GM18909 (cell line): ENCODE data around the gene RNF152.
A peak's percentile ranks its signal among the peaks of the same experiment; 100 is the strongest.

Source experiments
- ATAC-seq: cut with Tn5 transposase; IDR thresholded peaks from one replicate; pipeline ENCODE4 v1.9.1; 2021; ENCODE audit warnings: mild to moderate bottlenecking; ENCODE audit not compliant: unreplicated experiment, poor library complexity

Gene RNF152, protein sequence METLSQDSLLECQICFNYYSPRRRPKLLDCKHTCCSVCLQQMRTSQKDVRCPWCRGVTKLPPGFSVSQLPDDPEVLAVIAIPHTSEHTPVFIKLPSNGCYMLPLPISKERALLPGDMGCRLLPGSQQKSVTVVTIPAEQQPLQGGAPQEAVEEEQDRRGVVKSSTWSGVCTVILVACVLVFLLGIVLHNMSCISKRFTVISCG

DNA sequence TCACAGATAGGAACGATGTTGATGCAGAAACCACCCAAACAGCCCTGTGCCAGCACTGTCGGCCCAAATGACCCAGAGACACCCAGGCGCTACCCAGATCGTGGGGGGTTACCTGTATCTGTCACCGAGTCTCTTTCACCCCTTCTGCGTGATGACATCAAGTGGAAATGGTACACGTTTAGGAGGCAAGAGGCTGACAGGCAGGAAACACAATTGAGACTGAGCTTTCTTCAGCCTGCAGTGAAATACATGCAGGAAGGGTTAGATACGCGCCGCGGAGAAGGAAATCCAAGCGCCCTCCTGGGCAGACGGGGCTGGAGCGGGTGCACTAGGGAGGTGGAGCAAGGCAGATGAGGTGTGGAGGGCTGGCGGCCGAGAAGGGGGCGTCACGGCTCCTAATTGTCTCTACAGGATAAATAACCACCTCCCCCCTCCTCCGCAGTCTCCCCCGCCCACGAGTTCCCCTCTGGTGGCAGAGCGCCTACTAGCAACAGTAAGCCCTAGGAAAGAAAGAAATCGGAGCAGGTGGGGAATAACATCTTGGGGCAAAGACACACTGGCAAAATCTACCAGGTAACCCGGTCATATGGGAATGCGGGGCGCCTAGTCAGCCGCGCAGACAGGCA is at the start of gene RNF152:
TSS of gene RNF152 (minus strand) at position 325 of the 626 bp plus-strand sequence. CDS start 76,544 bp downstream, outside the sequence.
- ATAC-seq, result no peak

DNA sequence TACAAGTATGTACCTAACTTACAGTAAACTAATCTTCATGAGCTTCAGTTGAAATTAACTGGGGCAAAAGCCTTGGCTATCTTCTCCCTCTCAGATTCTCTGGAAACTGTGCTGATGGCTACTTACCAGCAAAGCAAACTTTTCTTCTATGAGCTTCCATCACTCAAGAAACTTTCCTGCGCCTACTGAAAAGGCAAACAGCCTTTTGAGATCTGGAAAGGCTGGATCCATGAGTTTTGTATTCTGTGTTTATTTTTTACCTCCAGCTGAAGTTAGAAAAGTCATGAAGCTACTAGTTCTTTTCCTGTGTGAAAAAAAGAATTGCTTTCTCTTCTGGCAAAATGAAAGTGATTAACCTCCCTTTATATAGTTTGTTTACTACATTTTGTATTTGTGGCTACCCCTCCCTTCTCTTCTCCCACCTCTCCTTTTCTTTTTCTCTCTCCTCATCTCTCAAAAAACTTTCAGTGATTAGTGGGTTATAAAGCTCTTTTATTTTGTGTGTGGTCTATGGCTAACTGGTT is 49.2 kb upstream of the RNF152 start:
- ATAC-seq, result no peak

DNA sequence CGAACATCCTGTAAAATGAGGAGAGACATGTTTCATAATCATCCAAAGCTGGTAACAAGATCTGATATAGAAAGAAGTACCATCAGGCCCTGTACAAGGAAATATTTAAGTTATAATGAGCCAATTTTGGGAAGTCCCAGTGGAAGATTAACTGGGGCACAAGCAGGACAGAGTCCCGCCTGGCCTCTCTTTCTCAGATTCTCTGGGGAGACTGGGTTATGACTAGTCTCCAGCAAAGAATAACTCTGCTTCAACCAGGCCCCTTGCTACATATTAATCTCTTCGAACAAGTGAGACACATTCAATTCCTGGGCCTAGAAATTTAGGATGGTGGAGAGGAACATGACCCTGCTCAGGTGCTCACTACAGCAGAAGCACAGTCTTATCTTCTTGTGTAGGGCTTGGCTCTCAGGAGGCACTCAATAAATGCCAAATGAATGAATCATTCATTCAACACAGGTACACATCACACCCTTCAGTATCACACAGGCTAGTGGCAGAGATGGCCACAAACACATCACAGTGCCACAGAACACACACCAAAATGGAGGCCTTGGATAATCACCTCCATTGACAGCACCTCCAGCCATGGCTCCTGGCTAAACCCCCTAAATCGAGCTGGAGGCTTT is 46.4 kb upstream of the RNF152 start:
- ATAC-seq, result peak; percentile 85

DNA sequence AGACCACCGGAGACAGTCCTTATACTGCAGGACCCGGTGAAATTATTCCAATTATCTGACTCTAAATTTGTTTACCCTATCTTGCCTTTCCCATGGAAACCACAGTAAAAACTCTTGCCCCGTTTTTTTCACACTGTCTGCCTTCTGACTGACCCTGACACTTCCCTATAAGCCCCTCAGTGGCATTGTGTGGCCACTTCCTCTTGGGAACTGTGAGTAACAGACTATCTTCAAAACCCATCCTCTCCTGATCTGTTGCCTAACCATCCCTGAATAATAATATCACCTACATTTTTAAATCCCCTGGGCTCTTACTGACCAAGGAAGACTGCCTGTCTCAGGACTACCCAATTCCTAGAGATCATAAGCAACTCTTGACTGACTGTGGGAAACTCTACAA is 42.6 kb upstream of the RNF152 start:
- ATAC-seq, result no peak

DNA sequence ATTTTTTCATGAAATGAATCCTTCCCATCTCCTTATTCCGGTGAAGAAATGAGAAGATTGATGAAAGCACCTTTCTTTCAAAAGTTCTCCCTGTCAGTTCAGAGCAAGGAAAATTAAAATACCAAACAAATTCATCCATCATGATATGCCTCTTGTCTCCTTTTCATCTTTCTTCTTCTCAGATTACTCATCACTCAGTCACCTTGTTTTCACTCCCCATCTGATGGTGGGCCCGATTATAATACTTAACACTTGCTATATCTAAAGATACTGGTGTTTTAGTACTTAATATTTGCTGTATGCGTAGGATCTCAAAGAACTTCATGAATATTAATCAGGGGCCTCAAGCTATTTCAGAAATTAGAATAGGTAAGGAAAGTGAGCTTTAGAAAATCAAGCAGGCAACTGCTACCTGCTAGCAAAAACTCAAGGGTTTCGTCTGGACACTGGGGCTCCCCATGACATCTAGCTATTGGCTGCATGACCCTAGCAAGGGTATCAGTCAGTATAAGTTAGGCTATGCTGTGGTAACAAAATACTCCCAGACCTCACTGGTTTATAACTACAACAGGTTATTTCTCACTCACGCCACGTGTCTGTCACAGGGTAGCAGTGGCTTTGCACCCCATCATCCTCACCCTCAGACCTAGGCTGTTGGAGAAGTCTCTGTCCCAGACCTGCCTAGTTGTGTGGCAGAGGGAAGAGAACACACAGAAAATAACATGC is 39.0 kb upstream of the RNF152 start:
- no peak for ATAC-seq

DNA sequence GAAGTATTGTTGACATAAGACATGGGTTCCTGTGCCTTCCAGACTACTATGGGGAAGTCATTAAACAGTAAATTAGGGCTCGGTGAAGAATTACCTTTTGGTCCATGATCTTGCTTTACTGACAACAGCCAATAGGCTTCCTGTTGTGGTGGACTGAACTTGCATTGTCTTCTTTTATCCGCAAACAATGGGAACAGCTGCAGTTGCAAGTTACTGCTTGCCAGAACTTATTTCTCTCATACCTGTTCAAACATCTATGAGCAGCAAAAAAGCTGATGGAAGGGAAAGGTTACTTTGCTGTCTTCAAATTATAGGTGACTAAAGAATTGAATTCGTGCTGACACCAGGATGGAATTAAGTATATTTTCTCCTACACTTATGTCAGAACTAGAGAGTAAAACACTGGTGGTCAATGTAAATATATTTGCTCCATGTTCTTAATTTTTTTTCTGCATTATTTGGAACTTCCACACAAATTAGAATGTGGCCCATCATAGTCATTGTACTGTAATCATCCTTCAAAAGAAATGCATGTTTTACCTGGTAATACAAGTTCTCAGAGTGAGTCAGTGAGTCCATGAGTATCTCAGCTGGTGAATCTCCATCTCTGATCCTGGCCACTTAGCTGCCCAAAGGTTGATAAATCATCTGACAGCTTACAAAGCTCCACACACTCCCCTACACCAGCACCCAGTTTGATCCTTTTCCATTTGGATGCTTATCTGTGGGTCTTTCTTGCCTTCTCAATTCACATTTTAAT is 37.3 kb upstream of the RNF152 start:
- ATAC-seq, result no peak

DNA sequence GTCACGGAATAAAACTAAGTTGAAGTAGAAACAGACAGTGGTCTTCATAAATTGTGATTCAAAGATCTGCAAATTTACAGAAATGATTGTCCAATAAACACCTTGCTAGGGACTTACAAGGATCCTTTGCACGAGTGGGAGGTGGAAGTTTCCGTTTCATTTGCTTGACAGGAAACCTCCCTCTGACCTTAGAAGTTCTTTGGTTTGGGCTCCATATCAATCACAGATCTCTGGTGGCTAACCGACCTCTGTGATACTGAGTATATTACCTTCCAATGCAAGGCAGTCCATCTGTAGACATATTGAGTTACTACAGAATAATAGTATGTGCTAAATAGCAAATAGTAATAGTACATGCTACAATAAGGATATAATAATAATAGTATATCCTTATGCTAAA is 33.7 kb upstream of the RNF152 start:
- ATAC-seq, result no peak

DNA sequence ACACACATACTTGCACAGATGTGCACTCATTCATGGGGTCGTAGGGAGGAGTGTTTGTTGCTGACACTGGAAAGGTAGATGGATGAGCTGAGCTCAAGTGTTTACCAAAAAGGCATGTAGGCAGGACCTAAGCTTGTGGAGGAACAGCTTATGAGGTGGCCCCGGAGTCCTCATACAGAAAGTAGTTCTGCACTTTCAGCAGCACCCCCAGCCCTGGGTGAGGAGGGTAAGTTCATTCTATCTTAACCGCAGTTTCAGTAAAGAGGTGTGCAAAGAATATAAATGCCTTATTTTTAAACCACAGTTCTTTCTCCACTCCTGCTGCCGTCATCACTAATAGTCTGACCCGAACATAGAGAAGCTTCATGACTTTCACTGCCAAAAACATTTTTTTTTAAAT is 31.7 kb upstream of the RNF152 start:
- ATAC-seq, result no peak

DNA sequence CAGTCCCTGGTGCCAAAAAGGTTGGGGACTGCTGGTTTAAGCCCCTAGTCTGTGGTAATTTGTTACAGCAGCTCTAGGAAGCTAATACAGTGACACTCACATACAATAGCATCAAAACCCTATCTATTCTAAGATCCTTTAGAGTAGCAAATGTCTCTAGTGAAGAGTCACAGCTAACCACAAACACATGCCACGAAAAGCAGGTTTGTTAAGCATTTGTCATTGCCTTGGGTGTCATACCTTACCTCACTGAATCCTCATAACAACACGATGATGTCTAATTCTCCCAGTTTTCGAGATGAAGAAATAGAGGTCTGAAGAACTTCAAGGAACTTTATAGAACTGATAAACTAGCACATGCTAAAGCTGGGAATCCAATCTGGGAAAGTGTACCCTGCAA is 29.6 kb upstream of the RNF152 start:
- no peak for ATAC-seq

DNA sequence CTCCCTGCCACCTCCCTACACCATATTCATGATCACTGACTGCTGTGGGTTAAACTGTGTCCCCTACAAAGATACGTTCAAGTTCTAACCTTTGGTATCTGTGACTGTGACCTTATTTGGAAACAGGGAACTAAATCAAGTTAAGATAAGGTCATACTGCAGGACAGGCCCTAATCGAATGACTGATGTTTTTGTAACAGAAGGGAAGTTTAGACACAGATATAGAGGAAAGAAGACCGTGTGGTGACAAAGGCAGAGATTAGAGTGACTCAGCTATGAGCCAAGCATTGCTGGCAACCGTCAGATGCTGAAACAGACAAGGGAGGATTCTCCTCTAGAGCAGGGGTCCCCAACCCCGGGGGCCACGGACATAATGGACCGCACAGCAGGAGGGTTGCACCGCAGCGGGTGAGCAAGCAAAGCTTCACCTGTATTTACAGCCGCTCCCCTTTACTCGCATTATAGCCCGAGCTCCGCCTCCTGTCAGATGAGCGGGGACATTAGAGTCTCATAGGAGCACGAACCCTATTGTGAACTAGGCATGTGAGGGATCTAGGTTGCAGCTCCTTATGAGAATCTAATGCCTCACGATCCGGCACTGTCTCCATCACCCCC is 28.9 kb upstream of the RNF152 start:
- ATAC-seq, result no peak

DNA sequence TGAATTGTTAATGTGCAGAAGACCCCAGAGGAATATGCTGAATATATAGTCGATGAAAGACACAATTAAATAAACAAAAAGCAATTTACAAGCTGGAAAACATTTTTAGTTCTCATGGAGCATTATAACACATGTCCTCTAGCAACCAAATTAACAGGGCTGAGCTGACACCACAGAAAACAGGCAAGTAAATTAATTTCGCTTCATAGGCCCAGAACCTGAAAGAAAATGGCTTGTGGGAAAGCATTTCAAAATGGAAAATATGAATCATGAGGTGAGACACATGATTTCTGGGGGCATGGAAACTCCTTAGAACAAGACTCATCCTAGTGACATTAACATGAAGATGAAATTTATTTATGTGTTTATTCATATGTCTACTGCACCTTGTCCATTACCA is 25.0 kb upstream of the RNF152 start:
- no peak for ATAC-seq

DNA sequence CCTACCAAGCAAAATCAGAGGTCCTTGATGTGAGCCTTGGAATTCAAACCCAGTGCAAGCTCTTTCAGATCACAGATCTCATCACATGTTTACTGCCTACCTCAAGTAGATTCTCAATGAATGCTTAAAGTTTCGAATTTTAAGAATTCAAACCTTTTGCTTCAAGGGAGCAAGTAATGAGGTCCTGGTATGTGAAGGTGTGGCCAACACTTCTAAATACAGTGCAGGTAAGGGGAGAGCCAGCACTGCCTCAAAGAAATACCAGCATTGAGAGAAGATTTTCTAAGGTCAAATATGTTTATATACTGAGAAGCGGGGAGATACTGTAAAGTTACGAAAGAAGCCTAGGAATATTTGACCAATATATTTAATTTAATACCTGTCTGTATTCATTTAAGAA is 19.7 kb upstream of the RNF152 start:
- no peak for ATAC-seq

DNA sequence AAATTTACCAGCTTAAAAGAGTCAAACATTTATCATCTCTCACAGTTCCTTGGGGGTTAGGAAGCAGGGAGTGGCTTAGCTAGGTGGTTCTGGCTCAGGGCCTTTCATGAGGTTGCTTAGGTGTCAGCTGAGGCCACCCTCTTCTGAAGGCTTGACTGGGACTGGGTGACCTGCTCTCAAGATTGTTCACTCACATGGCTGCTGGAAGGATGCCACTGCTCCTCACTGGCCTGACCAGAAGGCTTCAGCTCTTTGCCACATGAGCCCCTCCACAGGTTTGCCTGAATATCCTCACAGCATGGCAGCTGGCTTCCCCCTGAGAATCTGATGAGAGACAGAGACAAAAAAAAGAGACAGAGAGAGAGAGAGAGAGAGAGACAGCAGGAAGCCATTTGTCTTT is 17.3 kb upstream of the RNF152 start:
- ATAC-seq, result no peak

DNA sequence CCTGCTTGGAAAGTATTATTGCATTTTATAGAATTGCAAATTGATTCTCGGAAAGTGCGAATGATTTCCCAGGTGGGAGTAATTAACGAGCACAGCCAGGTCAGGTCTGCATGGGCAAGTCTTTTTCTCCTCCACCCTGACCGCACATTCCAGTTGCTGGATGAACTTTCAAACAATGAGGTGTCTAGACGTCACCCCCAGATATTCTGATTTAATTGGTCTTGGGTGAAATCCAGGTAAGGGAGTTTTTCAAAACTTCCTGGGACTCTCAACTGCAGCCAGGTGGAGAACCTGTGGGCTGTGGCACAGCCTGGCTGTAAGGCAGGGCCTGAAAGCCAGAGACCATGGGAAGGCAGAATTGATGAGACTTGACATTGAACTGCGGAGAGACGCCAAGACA is 15.9 kb upstream of the RNF152 start:
- ATAC-seq, result no peak

DNA sequence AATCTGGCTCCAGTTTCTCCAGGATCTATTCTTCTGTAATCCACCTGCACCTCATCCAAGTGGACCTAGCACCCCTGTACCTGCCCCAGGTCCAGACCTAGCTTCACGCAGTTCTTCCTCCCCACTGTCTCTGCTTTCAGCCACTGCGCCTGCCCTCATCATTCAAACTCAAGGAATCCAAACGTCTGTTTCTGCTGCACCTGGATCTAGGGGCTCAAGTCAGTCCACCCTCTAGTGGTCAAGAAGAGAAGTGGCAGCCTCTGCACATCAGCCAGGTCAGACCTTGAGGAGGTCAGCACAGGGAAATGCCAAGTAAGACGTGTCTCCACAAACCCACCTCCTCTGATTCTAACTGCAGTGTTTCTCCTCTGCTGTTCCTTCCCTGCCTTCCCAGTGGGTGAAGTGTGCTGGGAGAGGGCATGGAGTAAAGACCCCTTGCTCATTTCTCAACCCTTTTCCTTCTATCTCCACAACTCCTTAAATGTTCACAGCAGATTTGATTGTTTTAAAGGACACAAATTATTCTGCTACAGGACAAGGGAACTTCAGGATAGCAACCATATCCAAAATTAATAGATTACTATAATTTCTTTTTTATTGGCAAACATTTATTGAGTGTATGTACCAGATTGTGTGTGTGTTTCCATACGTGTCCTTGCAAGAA is 8.6 kb upstream of the RNF152 start:
- peak; percentile 98 for ATAC-seq

DNA sequence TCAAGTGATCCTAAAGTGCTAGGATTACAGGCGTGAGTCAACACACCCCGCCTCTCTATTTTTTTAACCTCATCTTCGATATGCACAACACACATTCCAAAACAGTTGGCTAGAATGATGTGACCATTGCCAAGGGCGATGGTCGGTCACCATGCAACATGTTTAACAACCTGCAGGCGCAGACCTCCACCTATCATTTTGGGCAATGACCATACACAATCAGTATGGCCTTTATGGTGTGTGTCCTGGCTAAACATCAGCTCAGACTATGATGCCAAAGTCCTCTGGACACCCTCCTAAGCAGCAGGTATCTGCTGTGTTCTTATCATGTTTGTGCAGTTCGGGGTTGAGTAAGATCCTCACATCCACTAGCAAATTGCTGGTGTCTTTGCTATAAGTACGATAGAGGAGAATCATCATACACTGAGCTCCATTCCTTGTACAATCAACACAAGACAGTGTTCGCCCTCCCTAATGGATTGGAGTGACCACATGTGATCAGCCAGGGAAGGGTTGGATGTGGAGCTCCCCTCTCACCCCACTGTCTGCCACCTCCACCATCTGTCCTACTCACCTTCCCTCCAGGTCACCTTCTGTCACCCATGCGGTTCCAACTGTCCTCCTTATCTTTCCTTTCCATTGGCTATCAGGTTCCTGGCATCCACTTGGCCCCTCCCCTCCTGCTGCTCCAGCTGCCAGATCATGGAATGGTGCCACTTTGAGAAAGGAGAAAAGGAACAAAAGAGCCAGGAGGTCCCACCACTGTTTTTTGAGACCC is 7.9 kb upstream of the RNF152 start:
- no peak for ATAC-seq

DNA sequence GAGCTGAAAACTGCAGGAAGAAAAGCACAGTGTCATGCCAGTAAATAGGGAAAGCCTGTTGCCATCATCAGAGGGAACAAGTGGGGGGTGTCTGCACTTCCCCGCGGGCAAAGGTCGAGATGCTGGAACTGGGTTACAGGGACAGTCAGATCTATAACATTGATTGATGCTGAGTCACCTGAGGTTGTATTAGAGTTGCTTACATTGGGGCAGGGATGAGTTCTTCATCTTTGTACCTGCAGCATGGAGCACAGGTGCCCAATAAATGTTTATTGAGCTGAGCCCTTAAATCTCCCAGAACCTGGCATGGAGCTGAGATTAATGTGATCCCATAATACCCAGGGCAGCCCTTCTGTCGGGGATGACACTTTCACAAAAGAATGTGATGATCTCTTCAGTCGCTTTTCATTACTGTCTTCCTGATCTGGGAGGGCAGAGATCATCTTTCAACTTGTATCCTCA is 5.9 kb upstream of the RNF152 start:
- ATAC-seq, result no peak

DNA sequence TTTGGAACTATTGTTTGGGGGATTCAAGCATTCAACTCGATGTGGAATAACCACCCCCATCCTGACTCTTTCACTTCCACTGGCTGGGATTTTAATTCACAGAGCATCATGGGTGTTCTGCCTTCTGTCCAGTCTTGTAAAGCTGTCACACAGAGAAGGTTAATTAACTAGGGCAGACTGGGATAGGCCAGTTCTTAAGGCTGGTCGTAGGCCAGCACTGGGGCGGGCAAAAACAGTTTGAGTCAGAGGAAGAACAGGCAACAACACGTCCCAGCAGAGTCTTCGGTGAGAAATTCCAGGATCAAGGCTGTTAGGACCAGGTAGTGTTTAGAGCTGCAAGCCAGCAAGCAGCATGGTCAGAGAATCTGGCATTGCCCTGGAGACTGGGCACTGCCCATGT is 4.0 kb upstream of the RNF152 start:
- ATAC-seq, result no peak

DNA sequence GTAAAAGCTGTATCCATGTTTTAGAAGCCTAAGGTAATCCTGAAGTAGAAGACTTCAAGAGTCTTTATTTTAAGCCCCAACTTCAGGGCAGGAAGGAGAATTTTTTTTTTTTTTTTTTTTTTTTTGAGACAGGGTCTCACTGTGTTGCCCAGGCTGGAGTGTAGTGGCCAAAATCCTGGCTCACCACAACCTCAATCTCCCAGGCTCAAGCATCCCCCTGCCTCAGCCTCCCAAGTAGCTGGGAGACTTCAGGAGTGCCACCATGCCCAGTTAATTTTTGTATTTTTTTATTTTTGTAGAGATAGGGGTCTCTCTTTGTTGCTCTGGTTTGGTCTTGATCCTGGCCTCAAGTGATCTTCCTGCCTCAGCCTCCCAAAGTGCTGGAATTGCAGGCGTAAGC is 3.3 kb upstream of the RNF152 start:
- no peak for ATAC-seq
